Esophagus mucosa (tissue), 1 donor: Measurements from ENCODE around the gene CDC27. TPM values are rescaled to one million over a fixed set of nuclear protein-coding genes. Genes with fewer than 3 reads are reported as not detected.
"Not testable (repeated sequence)": the region's sequence is repeated elsewhere in the genome, so short reads cannot be mapped to it uniquely, and the experiment has no call there.

Experiments used
- ATAC-seq: fragments of 200-7000 bp; cut with Tn5 transposase; one replicate; pipeline ENCODE4 v1.9.1; 2020
- total RNA-seq: library from RNA; stranded (reverse); gene quantifications from one replicate; pipeline ENCODE4 v1.2.4, GENCODE V29; 2023
- donor health status: DM: yes; HTN: yes; CAD: no.

The CDC27 gene
- total RNA-seq, 1 donor from 2014 or later: 50.6 TPM

- no peak for ATAC-seq
Observed at GRCh38 chr17:47190243-47190642, 1.1 kb upstream of the CDC27 start.

GRCh38 chr17:47189732-47190237 lies 690 bp upstream of the CDC27 start:
- no peak for ATAC-seq

GRCh38 chr17:47188271-47188875 lies 722 bp downstream of the CDC27 start:
- no peak for ATAC-seq

GRCh38 chr17:47184681-47185080 lies 4.4 kb downstream of the CDC27 start:
- ATAC-seq: no peak

- ATAC-seq: not testable (repeated sequence)
Observed at GRCh38 chr17:47180988-47181387, 8.1 kb downstream of the CDC27 start.

GRCh38 chr17:47180337-47180736 lies 8.8 kb downstream of the CDC27 start:
- ATAC-seq: no peak

GRCh38 chr17:47179141-47179540 lies 10.0 kb downstream of the CDC27 start:
- no peak for ATAC-seq

- ATAC-seq: no peak
Observed at GRCh38 chr17:47177261-47177660, 11.8 kb downstream of the CDC27 start.

GRCh38 chr17:47176389-47176826 lies 12.7 kb downstream of the CDC27 start:
- ATAC-seq: no peak

- ATAC-seq: not testable (repeated sequence)
Observed at GRCh38 chr17:47174823-47175222, 14.3 kb downstream of the CDC27 start.

GRCh38 chr17:47172696-47173565 lies 16.2 kb downstream of the CDC27 start:
- no peak for ATAC-seq

GRCh38 chr17:47170710-47171109 lies 18.4 kb downstream of the CDC27 start:
- ATAC-seq: no peak

GRCh38 chr17:47168896-47169295 lies 20.2 kb downstream of the CDC27 start:
- ATAC-seq: not testable (repeated sequence)

GRCh38 chr17:47166854-47167253 lies 22.2 kb downstream of the CDC27 start:
- ATAC-seq: not testable (repeated sequence)

GRCh38 chr17:47165137-47165536 lies 24.0 kb downstream of the CDC27 start:
- ATAC-seq: no peak

GRCh38 chr17:47164263-47164662 lies 24.8 kb downstream of the CDC27 start:
- no peak for ATAC-seq

GRCh38 chr17:47162013-47162622 lies 27.0 kb downstream of the CDC27 start:
- ATAC-seq: no peak

- ATAC-seq: no peak
Observed at GRCh38 chr17:47159315-47159714, 29.8 kb downstream of the CDC27 start.

- ATAC-seq: no peak
Observed at GRCh38 chr17:47145351-47145750, 43.7 kb downstream of the CDC27 start.

GRCh38 chr17:47135235-47135634 lies 53.9 kb downstream of the CDC27 start:
- ATAC-seq: no peak

GRCh38 chr17:47134354-47134753 lies 54.7 kb downstream of the CDC27 start:
- ATAC-seq: not testable (repeated sequence)

- ATAC-seq: no peak
Observed at GRCh38 chr17:47131761-47132160, 57.3 kb downstream of the CDC27 start.

GRCh38 chr17:47126835-47127234 lies 62.3 kb downstream of the CDC27 start:
- ATAC-seq: not testable (repeated sequence)
